ENCODE results near the gene OR1B1. TPM values are rescaled to one million over a fixed set of nuclear protein-coding genes. Genes with fewer than 3 reads are reported as not detected.
"Not testable (repeated sequence)": the region's sequence is repeated elsewhere in the genome, so short reads cannot be mapped to it uniquely, and the experiment has no call there.

The OR1B1 gene
- total RNA-seq, 1 experiment from 2014 or later = not detected

DNA sequence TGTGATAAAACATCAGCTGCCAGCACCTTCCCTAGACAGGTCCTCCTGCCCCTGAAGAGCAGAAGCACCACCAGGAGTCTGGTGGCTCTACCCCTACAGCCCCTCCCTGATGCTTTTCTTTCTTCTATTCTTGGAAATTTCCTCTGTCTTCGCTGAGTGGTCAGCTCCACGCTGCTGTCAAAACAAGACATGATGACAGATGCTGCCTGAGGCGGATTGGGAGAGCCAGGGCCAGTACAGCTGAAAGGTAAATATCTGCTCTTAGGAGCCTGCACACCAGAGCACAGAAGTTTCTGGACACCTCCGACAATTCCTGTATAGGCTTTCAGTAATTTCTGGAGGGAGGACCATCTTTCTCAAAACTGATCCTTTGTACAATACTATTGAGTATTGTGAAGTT lies 47.6 kb downstream of the OR1B1 start:
- no TSS peak for BruUV-seq (replicated peaks)
- Histone ChIP-seq H4K20me1 (ENCODE audit: insufficient read depth) (no peaks in the 10 kb centered on the region), H3K27me3 (ENCODE audit: insufficient read depth, low read depth) (peaks cover 19% of the 10 kb centered on the region; the same call in 1 of the 2 replicates), H3F3A (ENCODE audit: insufficient read depth, low read depth) (no peaks in the 10 kb centered on the region), H3K4me2 (no peak overlapping the region), H2AFZ (no peak overlapping the region), H3K27ac (no peak overlapping the region), H3K9me2 (ENCODE audit: insufficient read depth) (no peaks in the 10 kb centered on the region), H3K9me3 (ENCODE audit: insufficient read depth, low read depth) (no peaks in the 10 kb centered on the region), H3K36me3 (ENCODE audit: low read depth) (no peaks in the 10 kb centered on the region), H3K79me2 (ENCODE audit: low read depth) (no peaks in the 10 kb centered on the region), H3K4me3 (no peak overlapping the region), H3K4me1 (replicated peaks; ENCODE audit: insufficient read depth) (no peaks in the 10 kb centered on the region)
- intact Hi-C loops (cut with micrococcal nuclease; ENCODE audit: unreplicated experiment) = no loop called here
- TF ChIP-seq, protein P1, sequence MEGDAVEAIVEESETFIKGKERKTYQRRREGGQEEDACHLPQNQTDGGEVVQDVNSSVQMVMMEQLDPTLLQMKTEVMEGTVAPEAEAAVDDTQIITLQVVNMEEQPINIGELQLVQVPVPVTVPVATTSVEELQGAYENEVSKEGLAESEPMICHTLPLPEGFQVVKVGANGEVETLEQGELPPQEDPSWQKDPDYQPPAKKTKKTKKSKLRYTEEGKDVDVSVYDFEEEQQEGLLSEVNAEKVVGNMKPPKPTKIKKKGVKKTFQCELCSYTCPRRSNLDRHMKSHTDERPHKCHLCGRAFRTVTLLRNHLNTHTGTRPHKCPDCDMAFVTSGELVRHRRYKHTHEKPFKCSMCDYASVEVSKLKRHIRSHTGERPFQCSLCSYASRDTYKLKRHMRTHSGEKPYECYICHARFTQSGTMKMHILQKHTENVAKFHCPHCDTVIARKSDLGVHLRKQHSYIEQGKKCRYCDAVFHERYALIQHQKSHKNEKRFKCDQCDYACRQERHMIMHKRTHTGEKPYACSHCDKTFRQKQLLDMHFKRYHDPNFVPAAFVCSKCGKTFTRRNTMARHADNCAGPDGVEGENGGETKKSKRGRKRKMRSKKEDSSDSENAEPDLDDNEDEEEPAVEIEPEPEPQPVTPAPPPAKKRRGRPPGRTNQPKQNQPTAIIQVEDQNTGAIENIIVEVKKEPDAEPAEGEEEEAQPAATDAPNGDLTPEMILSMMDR (conservative IDR thresholded peaks at IDR 0.05) = no peak
- TF ChIP-seq EZH2 (IDR thresholded peaks at IDR 0.05; ENCODE audit: low read depth) = no peak
- CTCF ChIA-PET = no interaction called here
- POLR2A ChIA-PET (ENCODE audit: unreplicated experiment) = no interaction called here
- no peak for DNase-seq

DNA sequence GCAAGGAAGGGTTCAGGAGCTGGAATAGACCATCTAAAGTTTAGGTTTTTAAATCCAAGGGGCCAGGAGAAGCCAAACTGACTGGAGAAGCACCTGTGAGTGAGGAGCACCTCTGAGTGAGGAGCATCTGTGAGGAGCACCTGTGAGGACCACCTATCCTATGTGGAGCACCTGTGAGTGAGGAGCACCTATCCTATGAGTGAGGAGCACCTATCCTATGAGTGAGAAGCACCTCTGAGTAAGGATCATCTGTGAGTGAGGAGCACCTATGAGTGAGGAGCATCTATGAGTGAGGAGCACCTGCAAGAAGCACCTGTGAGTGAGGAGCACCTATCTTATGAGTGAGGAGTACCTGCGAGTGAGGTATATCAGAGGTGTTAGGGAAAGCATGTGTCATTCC lies 50.8 kb downstream of the OR1B1 start:
- no peaks in the 10 kb centered on the region for H3K9me2 ChIP-seq (ENCODE audit: insufficient read depth)
- no peaks in the 10 kb centered on the region for H4K20me1 ChIP-seq (ENCODE audit: insufficient read depth)
- no peaks in the 10 kb centered on the region for H3K9me3 ChIP-seq (ENCODE audit: insufficient read depth, low read depth)
- CTCF ChIA-PET = no interaction called here
- BruUV-seq (replicated peaks) = no TSS peak
- no peak overlapping the region for H3K4me2 ChIP-seq
- no peak for DNase-seq
- H3F3A ChIP-seq (ENCODE audit: insufficient read depth, low read depth) = no peaks in the 10 kb centered on the region
- TF ChIP-seq EZH2 (IDR thresholded peaks at IDR 0.05; ENCODE audit: low read depth) = no peak
- TF ChIP-seq, protein P1 (conservative IDR thresholded peaks at IDR 0.05) = no peak
- H3K4me1 ChIP-seq (replicated peaks; ENCODE audit: insufficient read depth) = no peaks in the 10 kb centered on the region
- no peaks in the 10 kb centered on the region for H3K36me3 ChIP-seq (ENCODE audit: low read depth)
- peaks cover 19% of the 10 kb centered on the region; the same call in 1 of the 2 replicates for H3K27me3 ChIP-seq (ENCODE audit: insufficient read depth, low read depth)
- no peak overlapping the region for H3K4me3 ChIP-seq
- H3K79me2 ChIP-seq (ENCODE audit: low read depth) = no peaks in the 10 kb centered on the region
- no peak overlapping the region for H3K27ac ChIP-seq
- POLR2A ChIA-PET (ENCODE audit: unreplicated experiment) = no interaction called here
- intact Hi-C loops (cut with micrococcal nuclease; ENCODE audit: unreplicated experiment) = no loop called here
- H2AFZ ChIP-seq = no peak overlapping the region

DNA sequence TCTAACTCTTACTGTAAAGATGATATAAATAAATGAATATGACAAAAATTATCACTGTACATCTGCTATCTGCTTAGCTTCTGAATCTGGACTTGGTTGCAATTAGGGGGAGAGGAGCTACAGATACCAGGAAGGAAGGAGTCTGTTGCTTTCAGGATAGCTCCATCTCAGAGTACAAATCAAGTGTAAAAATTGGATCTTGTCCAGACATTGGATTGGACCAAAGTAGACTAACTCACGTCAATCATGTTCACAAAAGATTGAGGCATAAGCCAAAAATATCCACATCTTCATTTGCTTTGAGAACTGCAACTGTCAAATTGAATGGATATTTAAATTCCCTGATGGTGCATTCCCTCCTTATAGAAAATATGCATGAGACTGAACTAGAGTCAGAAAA lies 51.7 kb downstream of the OR1B1 start:
- no TSS peak for BruUV-seq (replicated peaks)
- Histone ChIP-seq H2AFZ (no peak overlapping the region), H4K20me1 (ENCODE audit: insufficient read depth) (no peaks in the 10 kb centered on the region), H3K9me3 (ENCODE audit: insufficient read depth, low read depth) (no peaks in the 10 kb centered on the region), H3K27me3 (ENCODE audit: insufficient read depth, low read depth) (peaks cover 13% of the 10 kb centered on the region; the same call in 1 of the 2 replicates), H3K36me3 (ENCODE audit: low read depth) (no peaks in the 10 kb centered on the region), H3K9me2 (ENCODE audit: insufficient read depth) (no peaks in the 10 kb centered on the region), H3K4me3 (no peak overlapping the region), H3K4me1 (replicated peaks; ENCODE audit: insufficient read depth) (no peaks in the 10 kb centered on the region), H3K79me2 (ENCODE audit: low read depth) (no peaks in the 10 kb centered on the region), H3K27ac (no peak overlapping the region), H3K4me2 (no peak overlapping the region), H3F3A (ENCODE audit: insufficient read depth, low read depth) (no peaks in the 10 kb centered on the region)
- ChIA-PET CTCF (no interaction called here), POLR2A (ENCODE audit: unreplicated experiment) (no interaction called here)
- intact Hi-C loops (cut with micrococcal nuclease; ENCODE audit: unreplicated experiment) = no loop called here
- TF ChIP-seq, protein P1 (conservative IDR thresholded peaks at IDR 0.05) = no peak
- no peak for TF ChIP-seq EZH2 (IDR thresholded peaks at IDR 0.05; ENCODE audit: low read depth)
- DNase-seq = no peak

DNA sequence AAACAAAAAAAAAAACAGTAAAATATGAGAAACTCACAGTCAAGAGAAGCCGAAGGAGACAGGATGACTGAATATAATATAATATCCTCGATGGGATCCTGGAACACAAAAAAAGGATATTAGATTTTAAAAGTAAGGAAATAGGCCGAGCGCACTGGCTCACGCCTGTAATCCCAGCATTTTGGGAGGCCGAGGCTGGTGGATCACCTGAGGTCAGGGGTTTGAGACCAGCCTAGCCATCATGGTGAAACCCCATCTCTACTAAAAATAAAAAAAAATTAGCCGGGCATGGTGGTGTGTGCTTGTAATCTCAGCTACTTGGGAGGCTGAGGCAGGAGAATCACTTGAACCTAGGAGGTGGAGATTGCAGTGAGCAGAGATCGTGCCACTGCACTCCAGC lies 74.1 kb downstream of the OR1B1 start, which contains the start of gene OR1L8:
Gene OR1L8 (minus strand): TSS at position 101 of the 400 bp plus-strand sequence. CDS start 14,907 bp downstream, outside the sequence.
- H3K79me2 ChIP-seq (ENCODE audit: low read depth); H3K36me3 ChIP-seq (ENCODE audit: low read depth); H3K4me2 ChIP-seq; intact Hi-C loops (cut with micrococcal nuclease; ENCODE audit: unreplicated experiment); H3K27ac ChIP-seq; H3K9me3 ChIP-seq (ENCODE audit: insufficient read depth, low read depth); H3K4me3 ChIP-seq; DNase-seq; H3K27me3 ChIP-seq (ENCODE audit: insufficient read depth, low read depth); H3F3A ChIP-seq (ENCODE audit: insufficient read depth, low read depth); H3K9me2 ChIP-seq (ENCODE audit: insufficient read depth); H3K4me1 ChIP-seq (replicated peaks; ENCODE audit: insufficient read depth); H2AFZ ChIP-seq; H4K20me1 ChIP-seq (ENCODE audit: insufficient read depth); CTCF ChIA-PET; BruUV-seq (replicated peaks): not testable (repeated sequence)
- POLR2A ChIA-PET (ENCODE audit: unreplicated experiment) = interaction anchor here (0.6 kb wide), 1 partner anchor 82 kb away, joined by 4 read pairs; no protein-coding TSS in a partner anchor

Measured in PC-9 (cell line).